ENCODE measurements around the gene CCBE1. TPM values are rescaled to one million over a fixed set of nuclear protein-coding genes. Genes with fewer than 3 reads are reported as not detected.
"Not testable (repeated sequence)": the region's sequence is repeated elsewhere in the genome, so short reads cannot be mapped to it uniquely, and the experiment has no call there.

Gene CCBE1
- total RNA-seq, 1 experiment from 2014 or later: 7.2 TPM

GRCh38 chr18:59540346-59540745, 156.9 kb downstream of the CCBE1 start:
- no peak for DNase-seq (ENCODE audit: low read depth)

GRCh38 chr18:59539108-59539507, 158.1 kb downstream of the CCBE1 start:
- DNase-seq (ENCODE audit: low read depth): no peak

- no peak for DNase-seq (ENCODE audit: low read depth)
Measured at GRCh38 chr18:59537579-59537978, 159.6 kb downstream of the CCBE1 start.

GRCh38 chr18:59536166-59536565, 161.1 kb downstream of the CCBE1 start:
- DNase-seq (ENCODE audit: low read depth): peak; percentile 40

- no peak for DNase-seq (ENCODE audit: low read depth)
Measured at GRCh38 chr18:59535055-59535454, 162.2 kb downstream of the CCBE1 start.

- no peak for DNase-seq (ENCODE audit: low read depth)
Measured at GRCh38 chr18:59528866-59529265, 168.4 kb downstream of the CCBE1 start.

GRCh38 chr18:59520562-59521355, 176.5 kb downstream of the CCBE1 start:
- DNase-seq (ENCODE audit: low read depth): no peak

- DNase-seq (ENCODE audit: low read depth): peak; percentile 54
Measured at GRCh38 chr18:59518705-59519104, 178.5 kb downstream of the CCBE1 start.

- peak; percentile 35 for DNase-seq (ENCODE audit: low read depth)
Measured at GRCh38 chr18:59517446-59518165, 179.6 kb downstream of the CCBE1 start.

- DNase-seq (ENCODE audit: low read depth): peak; percentile 95
Measured at GRCh38 chr18:59516356-59517155, 180.7 kb downstream of the CCBE1 start.

- DNase-seq (ENCODE audit: low read depth): not testable (repeated sequence)
Measured at GRCh38 chr18:59515956-59516355, 181.3 kb downstream of the CCBE1 start.

GRCh38 chr18:59515147-59515546, 182.1 kb downstream of the CCBE1 start:
- DNase-seq (ENCODE audit: low read depth): no peak

GRCh38 chr18:59514203-59514602, 183.0 kb downstream of the CCBE1 start:
- peak; percentile 71 for DNase-seq (ENCODE audit: low read depth)

- DNase-seq (ENCODE audit: low read depth): no peak
Measured at GRCh38 chr18:59512025-59512755, 185.0 kb downstream of the CCBE1 start.

GRCh38 chr18:59509481-59510442, 187.5 kb downstream of the CCBE1 start:
- DNase-seq (ENCODE audit: low read depth): no peak

GRCh38 chr18:59505356-59505755, 191.9 kb downstream of the CCBE1 start:
- no peak for DNase-seq (ENCODE audit: low read depth)

- peak; percentile 91 for DNase-seq (ENCODE audit: low read depth)
Measured at GRCh38 chr18:59502274-59503175, 194.7 kb downstream of the CCBE1 start.

GRCh38 chr18:59501920-59502273, 195.3 kb downstream of the CCBE1 start:
- DNase-seq (ENCODE audit: low read depth): no peak

- DNase-seq (ENCODE audit: low read depth): no peak
Measured at GRCh38 chr18:59500765-59501164, 196.5 kb downstream of the CCBE1 start.
